Peyer's patch (tissue), 4 donors: ENCODE data around the gene SNX10.

Experiments
- CTCF ChIP-seq, 6 experiments: fragments of 450-650 bp in 4 of 6; fragments of 200-600 bp in 2 of 6; sonication (generic) in 1 of 6; IDR thresholded peaks; one replicate each; pipeline ENCODE4 v1.5.1; 2017 to 2019; ENCODE audit warnings: antibody characterized with exemption in 6 of 6, mild to moderate bottlenecking in 3 of 6, moderate library complexity in 1 of 6
- POLR2A ChIP-seq, 2 donors: fragments of 450-650 bp; IDR thresholded peaks; one replicate each; pipeline ENCODE4 v1.5.1; 2017; ENCODE audit warnings: antibody characterized with exemption in 2 of 2, mild to moderate bottlenecking in 2 of 2, moderate library complexity in 2 of 2

GRCh38 chr7:26361637-26362036 is 70.0 kb downstream of the SNX10 start:
- TF ChIP-seq CTCF (IDR thresholded peaks at IDR 0.05) (no peak), POLR2A (IDR thresholded peaks at IDR 0.05) (no peak)
